GM06990 (cell line): Measurements from ENCODE around the gene ANTXR1.

Experiments used
- DNase-seq: peaks from one replicate; pipeline ENCODE4 v3.0.0-alpha.2; 2011; ENCODE audit not compliant: insufficient read length; ENCODE audit errors: extremely low read depth
- H3K27me3 ChIP-seq: replicated peaks from 2 replicates; pipeline ENCODE4 v1.6.0; 2011; ENCODE audit warnings: low read length; ENCODE audit not compliant: control insufficient read depth, insufficient read depth
- H3K36me3 ChIP-seq: 2 replicates; pipeline ENCODE4 v1.5.1; 2011; ENCODE audit warnings: low read length; ENCODE audit not compliant: control insufficient read depth, insufficient read depth
- H3K4me3 ChIP-seq: replicated peaks from 2 replicates; pipeline ENCODE4 v1.5.1; 2011; ENCODE audit warnings: low read depth, mild to moderate bottlenecking, control low read depth, low read length
- TF ChIP-seq, protein P1 (sequence below): IDR thresholded peaks from 2 replicates; pipeline ENCODE4 v1.5.1; 2011; ENCODE audit warnings: low read length, control low read depth, mild to moderate bottlenecking, inconsistent platforms; ENCODE audit not compliant: insufficient read depth, poor library complexity, severe bottlenecking

ANTXR1 gene

DNA sequence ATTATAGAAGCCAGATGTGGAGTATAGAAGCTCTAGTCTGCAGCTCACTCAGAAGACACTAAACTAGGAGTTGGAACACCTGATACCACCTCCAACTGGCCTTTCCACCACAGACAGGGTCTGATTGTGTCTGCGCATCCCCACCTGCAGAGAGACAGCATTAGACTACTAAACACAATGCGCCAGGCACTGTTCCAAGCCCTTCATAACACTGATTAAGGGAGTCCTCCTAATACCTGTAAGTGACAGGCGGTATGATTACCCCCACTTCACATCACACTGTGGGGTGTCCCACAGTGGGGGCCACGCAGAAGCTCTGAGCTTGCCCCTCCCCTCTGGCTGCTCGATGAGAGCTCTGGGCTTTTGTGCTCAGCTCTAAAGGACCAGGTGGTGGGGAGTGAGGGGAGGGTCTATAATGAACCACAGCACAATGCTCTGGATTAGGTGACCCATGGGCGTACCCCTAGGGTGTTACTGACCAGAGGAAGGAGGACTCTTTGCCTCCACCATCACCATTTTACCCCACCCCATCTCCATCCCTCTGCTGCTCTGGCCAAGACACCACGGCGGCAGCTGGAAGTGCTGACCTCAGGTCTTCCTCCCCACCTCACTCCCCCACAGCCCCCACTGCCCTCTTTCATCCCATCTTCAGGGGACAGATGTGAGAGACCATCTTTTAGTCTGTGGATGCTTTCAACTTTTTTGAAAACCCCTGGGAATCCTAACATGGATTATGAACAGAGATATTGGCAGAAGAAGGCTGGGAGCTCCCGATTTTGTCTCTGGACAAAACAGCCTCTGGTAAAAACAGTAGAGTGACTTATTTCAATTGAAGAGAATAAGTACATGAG is 228.9 kb downstream of the ANTXR1 start:
- no peak for DNase-seq
- Histone ChIP-seq H3K36me3 (no peaks in the 10 kb centered on the region), H3K27me3 (no peaks in the 10 kb centered on the region; the same call in 1 of the 2 replicates), H3K4me3 (no peak overlapping the region)
- TF ChIP-seq, protein P1, sequence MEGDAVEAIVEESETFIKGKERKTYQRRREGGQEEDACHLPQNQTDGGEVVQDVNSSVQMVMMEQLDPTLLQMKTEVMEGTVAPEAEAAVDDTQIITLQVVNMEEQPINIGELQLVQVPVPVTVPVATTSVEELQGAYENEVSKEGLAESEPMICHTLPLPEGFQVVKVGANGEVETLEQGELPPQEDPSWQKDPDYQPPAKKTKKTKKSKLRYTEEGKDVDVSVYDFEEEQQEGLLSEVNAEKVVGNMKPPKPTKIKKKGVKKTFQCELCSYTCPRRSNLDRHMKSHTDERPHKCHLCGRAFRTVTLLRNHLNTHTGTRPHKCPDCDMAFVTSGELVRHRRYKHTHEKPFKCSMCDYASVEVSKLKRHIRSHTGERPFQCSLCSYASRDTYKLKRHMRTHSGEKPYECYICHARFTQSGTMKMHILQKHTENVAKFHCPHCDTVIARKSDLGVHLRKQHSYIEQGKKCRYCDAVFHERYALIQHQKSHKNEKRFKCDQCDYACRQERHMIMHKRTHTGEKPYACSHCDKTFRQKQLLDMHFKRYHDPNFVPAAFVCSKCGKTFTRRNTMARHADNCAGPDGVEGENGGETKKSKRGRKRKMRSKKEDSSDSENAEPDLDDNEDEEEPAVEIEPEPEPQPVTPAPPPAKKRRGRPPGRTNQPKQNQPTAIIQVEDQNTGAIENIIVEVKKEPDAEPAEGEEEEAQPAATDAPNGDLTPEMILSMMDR = no peak

DNA sequence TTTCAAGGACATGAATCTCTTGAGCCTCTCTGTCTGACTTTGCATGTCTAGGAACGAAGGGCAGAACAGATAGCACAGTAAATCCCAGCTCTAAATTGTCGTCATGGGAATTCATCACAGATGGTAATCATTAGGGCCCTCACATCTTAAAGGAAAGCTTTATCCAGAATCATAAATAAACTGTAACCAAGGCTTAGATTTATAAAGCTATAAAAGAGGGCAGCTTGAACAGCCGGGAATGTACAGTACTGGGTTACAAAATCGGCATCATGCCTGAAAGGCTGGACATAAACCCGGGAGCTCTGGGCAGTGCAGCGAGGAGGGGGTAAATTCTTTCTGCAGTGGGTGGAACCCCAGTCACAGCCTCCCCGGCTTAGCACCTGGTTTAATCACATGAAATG is 229.7 kb downstream of the ANTXR1 start:
- H3K36me3 ChIP-seq = no peaks in the 10 kb centered on the region
- H3K27me3 ChIP-seq = no peaks in the 10 kb centered on the region; the same call in 1 of the 2 replicates
- no peak for DNase-seq
- TF ChIP-seq, protein P1 = no peak
- no peak overlapping the region for H3K4me3 ChIP-seq

DNA sequence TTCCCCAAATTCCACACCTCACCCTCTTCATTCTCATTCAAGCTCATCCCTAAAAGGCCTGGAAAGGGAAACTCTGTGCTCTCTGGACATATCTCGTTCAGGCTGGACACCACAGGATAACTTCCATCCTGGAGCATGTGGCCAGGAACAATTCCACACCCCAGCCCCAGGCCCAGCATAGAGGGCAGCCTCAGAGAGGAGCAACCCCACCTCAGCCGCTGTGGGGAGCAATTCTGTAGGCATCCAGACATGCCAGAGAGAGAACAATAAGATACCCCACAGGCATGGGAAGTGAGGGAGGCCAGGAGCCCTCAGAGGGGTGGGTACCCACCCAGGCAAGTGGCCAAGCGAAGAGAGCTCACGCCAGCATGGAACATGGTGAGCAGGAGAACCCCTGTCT is 230.7 kb downstream of the ANTXR1 start:
- Histone ChIP-seq H3K4me3 (no peak overlapping the region), H3K36me3 (no peaks in the 10 kb centered on the region)
- TF ChIP-seq, protein P1 = no peak

DNA sequence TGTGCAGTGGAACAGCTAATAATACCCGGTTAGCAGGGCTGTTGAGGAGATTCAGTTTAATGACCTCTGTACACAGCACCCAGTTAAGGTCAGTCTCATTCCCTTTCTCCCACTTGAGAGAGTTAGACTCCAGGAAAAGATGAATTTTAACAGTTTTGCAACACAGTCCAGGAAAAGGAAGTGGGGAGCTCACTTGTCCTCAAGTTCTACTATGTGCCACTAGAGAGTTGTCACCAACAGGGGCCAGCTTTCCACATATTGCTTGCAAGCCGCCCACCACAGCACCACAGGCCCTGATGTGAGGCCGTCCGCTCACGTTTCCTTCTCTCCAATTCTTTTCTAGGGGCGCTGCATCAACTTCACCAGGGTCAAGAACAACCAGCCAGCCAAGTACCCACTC is 231.9 kb downstream of the ANTXR1 start:
- Histone ChIP-seq H3K4me3 (no peak overlapping the region), H3K36me3 (no peaks in the 10 kb centered on the region), H3K27me3 (no peaks in the 10 kb centered on the region; the same call in 1 of the 2 replicates)
- TF ChIP-seq, protein P1 = no peak
- no peak for DNase-seq

More for the DNA sequence above, 230.7 kb downstream of the ANTXR1 start:
- no peaks in the 10 kb centered on the region; the same call in 1 of the 2 replicates for H3K27me3 ChIP-seq
- no peak for DNase-seq

DNA sequence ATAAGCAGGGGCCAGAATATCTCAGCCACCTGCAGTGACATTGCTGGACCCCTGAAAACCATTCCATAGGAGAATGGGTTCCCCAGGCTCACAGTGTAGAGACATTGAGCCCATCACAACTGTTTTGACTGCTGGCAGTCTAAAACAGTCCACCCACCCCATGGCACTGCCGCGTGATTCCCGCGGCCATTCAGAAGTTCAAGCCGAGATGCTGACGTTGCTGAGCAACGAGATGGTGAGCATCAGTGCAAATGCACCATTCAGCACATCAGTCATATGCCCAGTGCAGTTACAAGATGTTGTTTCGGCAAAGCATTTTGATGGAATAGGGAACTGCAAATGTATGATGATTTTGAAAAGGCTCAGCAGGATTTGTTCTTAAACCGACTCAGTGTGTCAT is 234.6 kb downstream of the ANTXR1 start:
- Histone ChIP-seq H3K27me3 (no peaks in the 10 kb centered on the region; the same call in 1 of the 2 replicates), H3K4me3 (no peak overlapping the region), H3K36me3 (no peaks in the 10 kb centered on the region)
- DNase-seq = no peak
- TF ChIP-seq, protein P1 = no peak
